ENCODE measurements around the gene CELA1.
"Not testable (repeated sequence)": the region's sequence is repeated elsewhere in the genome, so short reads cannot be mapped to it uniquely, and the experiment has no call there.

CELA1 gene

GRCh38 chr12:51306507-51306906 lies 40.0 kb downstream of the CELA1 start:
- Histone ChIP-seq H3K36me3 (ENCODE audit: control insufficient read depth, insufficient read depth, low read length) (peaks cover 20% of the 10 kb centered on the region), H3K4me3 (replicated peaks; ENCODE audit: low read depth, low read length) (no peak overlapping the region), H3K27me3 (replicated peaks; ENCODE audit: control insufficient read depth, insufficient read depth, low read length) (no peaks in the 10 kb centered on the region)
- no peak for TF ChIP-seq CTCF (IDR thresholded peaks at IDR 0.05; ENCODE audit: insufficient read depth, low read length, poor library complexity, severe bottlenecking)
- no peak for DNase-seq (ENCODE audit: extremely low read depth, insufficient read length)

- not testable (repeated sequence) for DNase-seq (ENCODE audit: extremely low read depth, insufficient read length)
- peaks cover 21% of the 10 kb centered on the region for H3K36me3 ChIP-seq (ENCODE audit: control insufficient read depth, insufficient read depth, low read length)
These were observed 45.7 kb downstream of the CELA1 start for GRCh38 chr12:51300768-51301167.

GRCh38 chr12:51295651-51296050 lies 50.8 kb downstream of the CELA1 start:
- DNase-seq (ENCODE audit: extremely low read depth, insufficient read length) = no peak
- H3K36me3 ChIP-seq (ENCODE audit: control insufficient read depth, insufficient read depth, low read length) = peaks cover 11% of the 10 kb centered on the region
- no peak for TF ChIP-seq CTCF (IDR thresholded peaks at IDR 0.05; ENCODE audit: insufficient read depth, low read length, poor library complexity, severe bottlenecking)
- H3K27me3 ChIP-seq (replicated peaks; ENCODE audit: control insufficient read depth, insufficient read depth, low read length) = no peaks in the 10 kb centered on the region
- H3K4me3 ChIP-seq (replicated peaks; ENCODE audit: low read depth, low read length) = no peak overlapping the region

More at GRCh38 chr12:51300768-51301167, 45.7 kb downstream of the CELA1 start:
- H3K4me3 ChIP-seq (replicated peaks; ENCODE audit: low read depth, low read length); H3K27me3 ChIP-seq (replicated peaks; ENCODE audit: control insufficient read depth, insufficient read depth, low read length): not testable (repeated sequence)

GRCh38 chr12:51294097-51294496 lies 52.4 kb downstream of the CELA1 start:
- H3K36me3 ChIP-seq (ENCODE audit: control insufficient read depth, insufficient read depth, low read length); DNase-seq (ENCODE audit: extremely low read depth, insufficient read length); H3K27me3 ChIP-seq (replicated peaks; ENCODE audit: control insufficient read depth, insufficient read depth, low read length); H3K4me3 ChIP-seq (replicated peaks; ENCODE audit: low read depth, low read length): not testable (repeated sequence)

GRCh38 chr12:51293696-51294095 lies 52.8 kb downstream of the CELA1 start:
- TF ChIP-seq CTCF (IDR thresholded peaks at IDR 0.05; ENCODE audit: insufficient read depth, low read length, poor library complexity, severe bottlenecking) = no peak
- DNase-seq (ENCODE audit: extremely low read depth, insufficient read length) = no peak
- Histone ChIP-seq H3K4me3 (replicated peaks; ENCODE audit: low read depth, low read length) (no peak overlapping the region), H3K36me3 (ENCODE audit: control insufficient read depth, insufficient read depth, low read length) (peaks cover 6% of the 10 kb centered on the region), H3K27me3 (replicated peaks; ENCODE audit: control insufficient read depth, insufficient read depth, low read length) (no peaks in the 10 kb centered on the region)

- not testable (repeated sequence) for H3K27me3 ChIP-seq (replicated peaks; ENCODE audit: control insufficient read depth, insufficient read depth, low read length); H3K36me3 ChIP-seq (ENCODE audit: control insufficient read depth, insufficient read depth, low read length); H3K4me3 ChIP-seq (replicated peaks; ENCODE audit: low read depth, low read length)
- DNase-seq (ENCODE audit: extremely low read depth, insufficient read length) = peak; percentile 21
- peak; percentile 40 for TF ChIP-seq CTCF (IDR thresholded peaks at IDR 0.05; ENCODE audit: insufficient read depth, low read length, poor library complexity, severe bottlenecking)
These were observed 54.6 kb downstream of the CELA1 start for GRCh38 chr12:51291603-51292513.
